Lower leg skin (tissue), 3 donors: ENCODE results near the gene SAMHD1.

Source experiments
- POLR2A ChIP-seq, 2 donors: fragments of 450-650 bp; IDR thresholded peaks; one replicate each; pipeline ENCODE4 v1.6.1; 2016 to 2017; ENCODE audit warnings: antibody characterized with exemption in 2 of 2, mild to moderate bottlenecking in 1 of 2, moderate library complexity in 1 of 2
- TF ChIP-seq, protein P1 (sequence below), 3 donors: fragments of 450-650 bp; IDR thresholded peaks; one replicate each; pipeline ENCODE4 v1.5.1; 2016; ENCODE audit warnings: antibody characterized with exemption in 3 of 3, mild to moderate bottlenecking in 3 of 3, moderate library complexity in 2 of 3

GRCh38 chr20:36855241-36855657 is 96.3 kb downstream of the SAMHD1 start:
- TF ChIP-seq, protein P1, sequence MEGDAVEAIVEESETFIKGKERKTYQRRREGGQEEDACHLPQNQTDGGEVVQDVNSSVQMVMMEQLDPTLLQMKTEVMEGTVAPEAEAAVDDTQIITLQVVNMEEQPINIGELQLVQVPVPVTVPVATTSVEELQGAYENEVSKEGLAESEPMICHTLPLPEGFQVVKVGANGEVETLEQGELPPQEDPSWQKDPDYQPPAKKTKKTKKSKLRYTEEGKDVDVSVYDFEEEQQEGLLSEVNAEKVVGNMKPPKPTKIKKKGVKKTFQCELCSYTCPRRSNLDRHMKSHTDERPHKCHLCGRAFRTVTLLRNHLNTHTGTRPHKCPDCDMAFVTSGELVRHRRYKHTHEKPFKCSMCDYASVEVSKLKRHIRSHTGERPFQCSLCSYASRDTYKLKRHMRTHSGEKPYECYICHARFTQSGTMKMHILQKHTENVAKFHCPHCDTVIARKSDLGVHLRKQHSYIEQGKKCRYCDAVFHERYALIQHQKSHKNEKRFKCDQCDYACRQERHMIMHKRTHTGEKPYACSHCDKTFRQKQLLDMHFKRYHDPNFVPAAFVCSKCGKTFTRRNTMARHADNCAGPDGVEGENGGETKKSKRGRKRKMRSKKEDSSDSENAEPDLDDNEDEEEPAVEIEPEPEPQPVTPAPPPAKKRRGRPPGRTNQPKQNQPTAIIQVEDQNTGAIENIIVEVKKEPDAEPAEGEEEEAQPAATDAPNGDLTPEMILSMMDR (IDR thresholded peaks at IDR 0.05), result no peak
- TF ChIP-seq POLR2A (IDR thresholded peaks at IDR 0.05), result no peak
